ENCODE data around the gene DNASE1L1. TPM values are rescaled to one million over a fixed set of nuclear protein-coding genes. Genes with fewer than 3 reads are reported as not detected.

The DNASE1L1 gene
- total and polyA plus RNA-seq, 4 experiments from 2014 or later = 14.0 to 26.3 (median 20.7) TPM

- H3K4me1 ChIP-seq (ENCODE audit: insufficient read depth, low read length) = peaks cover 12% of the 10 kb centered on the region
- no peak overlapping the region for H3K4me3 ChIP-seq (ENCODE audit: low read length in 2 of 2)
- Mint-ChIP-seq H3K27ac (peak overlapping the region in 6 of 7 donors; percentile 29 to 87 (median 78)), H3K36me3 (peaks cover 3 to 10% of the 10 kb centered on the region in 2 donors), H3K4me1 (peaks cover 3 to 17% (median 7%) of the 10 kb centered on the region in 4 donors), H3K27me3 (no peaks in the 10 kb centered on the region), H3K9me3 (peaks cover 0 to 2% (median 0%) of the 10 kb centered on the region in 8 donors), H3K4me3 (peak overlapping the region in 1 of 8 donors; percentile 48)
- ChIA-PET CTCF (ENCODE audit: partially characterized antibody) (interaction anchor here (1.4 kb wide), 1 partner anchor 149 kb away, joined by 3 read pairs; no protein-coding TSS in a partner anchor), POLR2A (ENCODE audit: partially characterized antibody) (interaction anchor here (3.7 kb wide), 1 partner anchor 14 kb away, joined by 22 read pairs; no protein-coding TSS in a partner anchor)
- H3K9me3 ChIP-seq (ENCODE audit: control insufficient read depth in 1 of 2, low read length in 2 of 2) = no peaks in the 10 kb centered on the region
- H3K27ac ChIP-seq (ENCODE audit: low read depth, low read length) = no peak overlapping the region
- H3K27me3 ChIP-seq (ENCODE audit: insufficient read depth, low read length) = no peaks in the 10 kb centered on the region
- peak in 1 of 5 donors; percentile 13 for DNase-seq
- intact Hi-C loops (cut with micrococcal nuclease) = no loop called here
- no peaks in the 10 kb centered on the region for H3K36me3 ChIP-seq (ENCODE audit: insufficient read depth, low read length)
Observed at GRCh38 chrX:154384284-154384892, 24.7 kb downstream of the DNASE1L1 start.

- peak in 1 of 5 donors; percentile 9 for DNase-seq
- H3K36me3 ChIP-seq (ENCODE audit: insufficient read depth, low read length) = no peaks in the 10 kb centered on the region
- H3K27ac Mint-ChIP-seq = peak overlapping the region in 5 of 7 donors; percentile 22 to 77 (median 63)
- H3K4me3 Mint-ChIP-seq = no peak overlapping the region
- ChIA-PET CTCF (ENCODE audit: partially characterized antibody) (interaction anchor here (1.4 kb wide), 1 partner anchor 150 kb away, joined by 3 read pairs; no protein-coding TSS in a partner anchor), POLR2A (ENCODE audit: partially characterized antibody) (interaction anchor here (0.8 to 3.7 kb wide), 5 partner anchors 10 to 111 kb away, joined by 3 to 22 read pairs (median 4); partner anchors contain the start of genes FLNA and RPL10)
- intact Hi-C loops (cut with micrococcal nuclease) = no loop called here
- peaks cover 12% of the 10 kb centered on the region for H3K4me1 ChIP-seq (ENCODE audit: insufficient read depth, low read length)
- H3K4me3 ChIP-seq (ENCODE audit: low read length in 2 of 2) = no peak overlapping the region
- H3K27me3 Mint-ChIP-seq = no peaks in the 10 kb centered on the region
- peaks cover 0 to 2% (median 0%) of the 10 kb centered on the region in 8 donors for H3K9me3 Mint-ChIP-seq
- H3K9me3 ChIP-seq (ENCODE audit: control insufficient read depth in 1 of 2, low read length in 2 of 2) = no peaks in the 10 kb centered on the region
- peaks cover 3 to 17% (median 9%) of the 10 kb centered on the region in 4 donors for H3K4me1 Mint-ChIP-seq
- H3K27ac ChIP-seq (ENCODE audit: low read depth, low read length) = no peak overlapping the region
- no peaks in the 10 kb centered on the region for H3K27me3 ChIP-seq (ENCODE audit: insufficient read depth, low read length)
- H3K36me3 Mint-ChIP-seq = peaks cover 3 to 13% of the 10 kb centered on the region in 2 donors
Observed at GRCh38 chrX:154383359-154384283, 25.4 kb downstream of the DNASE1L1 start.

DNA sequence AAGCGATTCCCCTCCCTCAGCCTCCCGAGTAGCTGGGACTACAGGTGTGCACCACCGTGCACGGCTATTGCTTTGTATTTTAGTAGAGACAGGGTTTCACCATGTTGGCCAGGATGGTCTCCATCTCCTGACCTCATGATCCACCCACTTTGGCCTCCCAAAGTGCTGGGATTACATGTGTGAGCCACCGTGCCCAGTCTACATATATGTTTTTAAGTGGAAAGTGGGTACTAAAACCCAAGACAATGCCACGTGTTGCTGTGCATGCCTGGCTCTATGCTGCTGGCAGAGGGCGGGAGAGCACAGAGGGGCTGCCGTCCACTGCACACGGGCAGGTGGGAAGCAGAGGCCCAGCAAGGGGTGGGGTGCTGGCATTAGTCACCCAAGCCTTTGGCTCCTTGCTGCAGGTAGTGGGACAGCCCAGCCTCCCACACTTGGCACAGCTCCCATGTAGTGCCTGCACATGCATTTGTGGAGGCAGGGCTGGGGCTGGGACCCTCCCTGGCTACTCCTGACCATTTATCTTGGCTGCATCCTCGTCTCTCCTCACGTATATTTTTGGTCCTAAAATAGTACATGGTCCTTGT lies 26.5 kb downstream of the DNASE1L1 start:
- Mint-ChIP-seq H3K4me3 (peak overlapping the region in 1 of 8 donors; percentile 39), H3K9me3 (peaks cover 0 to 2% (median 0%) of the 10 kb centered on the region in 8 donors), H3K27me3 (no peaks in the 10 kb centered on the region), H3K36me3 (peaks cover 3 to 14% of the 10 kb centered on the region in 2 donors), H3K27ac (peak overlapping the region in 4 of 7 donors; percentile 22 to 95 (median 86)), H3K4me1 (peaks cover 4 to 17% (median 11%) of the 10 kb centered on the region in 4 donors)
- Histone ChIP-seq H3K9me3 (ENCODE audit: control insufficient read depth in 1 of 2, low read length in 2 of 2) (no peaks in the 10 kb centered on the region), H3K4me1 (ENCODE audit: insufficient read depth, low read length) (peaks cover 17% of the 10 kb centered on the region), H3K4me3 (ENCODE audit: low read length in 2 of 2) (no peak overlapping the region), H3K36me3 (ENCODE audit: insufficient read depth, low read length) (no peaks in the 10 kb centered on the region), H3K27ac (ENCODE audit: low read depth, low read length) (no peak overlapping the region), H3K27me3 (ENCODE audit: insufficient read depth, low read length) (no peaks in the 10 kb centered on the region)
- DNase-seq = peak in 1 of 5 donors; percentile 8
- CTCF ChIA-PET (ENCODE audit: partially characterized antibody) = interaction anchor here (1.4 kb wide), 1 partner anchor 151 kb away, joined by 3 read pairs; no protein-coding TSS in a partner anchor
- POLR2A ChIA-PET (ENCODE audit: partially characterized antibody) = interaction anchor here (0.9 to 3.7 kb wide), 7 partner anchors 9 to 55 kb away, joined by 3 to 22 read pairs (median 4); partner anchors contain the start of genes FLNA and RPL10
- intact Hi-C loops (cut with micrococcal nuclease) = no loop called here

DNA sequence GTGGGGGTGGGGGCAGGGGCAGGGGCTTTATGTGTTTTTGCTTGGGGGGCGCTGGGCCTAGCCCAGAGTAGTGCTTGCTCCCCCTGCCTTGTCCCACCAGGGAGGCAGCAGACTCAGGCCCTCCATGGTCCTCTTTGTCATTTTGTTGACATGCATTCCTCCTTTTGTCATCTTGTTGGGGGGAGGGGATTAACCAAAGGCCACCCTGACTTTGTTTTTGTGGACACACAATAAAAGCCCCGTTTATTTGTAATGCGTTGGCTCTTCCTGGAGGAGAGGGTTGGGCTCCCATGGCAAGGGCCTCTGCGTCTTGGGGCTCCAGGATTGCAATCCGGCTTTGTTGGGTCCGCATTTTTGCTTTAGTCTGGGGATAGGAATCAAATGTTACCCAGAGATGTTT lies 27.8 kb downstream of the DNASE1L1 start:
- H3K27ac Mint-ChIP-seq = peak overlapping the region in 3 of 7 donors; percentile 65 to 95 (median 84)
- peaks cover 4 to 17% (median 11%) of the 10 kb centered on the region in 4 donors for H3K4me1 Mint-ChIP-seq
- H3K4me3 Mint-ChIP-seq = peak overlapping the region in 1 of 8 donors; percentile 45
- ChIA-PET CTCF (ENCODE audit: partially characterized antibody) (interaction anchor here (2.5 kb wide), 1 partner anchor 11 kb away, joined by 5 read pairs; no protein-coding TSS in a partner anchor), POLR2A (ENCODE audit: partially characterized antibody) (interaction anchor here (1.0 to 3.7 kb wide), 3 partner anchors 8 to 31 kb away, joined by 3 to 22 read pairs (median 5); no protein-coding TSS in a partner anchor)
- H3K4me1 ChIP-seq (ENCODE audit: insufficient read depth, low read length) = peaks cover 22% of the 10 kb centered on the region
- H3K36me3 ChIP-seq (ENCODE audit: insufficient read depth, low read length) = no peaks in the 10 kb centered on the region
- no peaks in the 10 kb centered on the region for H3K27me3 ChIP-seq (ENCODE audit: insufficient read depth, low read length)
- H3K36me3 Mint-ChIP-seq = peaks cover 3 to 14% of the 10 kb centered on the region in 2 donors
- DNase-seq = peak in 1 of 5 donors; percentile 13
- no peak overlapping the region for H3K4me3 ChIP-seq (ENCODE audit: low read length in 2 of 2)
- H3K9me3 ChIP-seq (ENCODE audit: control insufficient read depth in 1 of 2, low read length in 2 of 2) = no peaks in the 10 kb centered on the region
- H3K27me3 Mint-ChIP-seq = no peaks in the 10 kb centered on the region
- intact Hi-C loops (cut with micrococcal nuclease) = no loop called here
- H3K27ac ChIP-seq (ENCODE audit: low read depth, low read length) = no peak overlapping the region
- H3K9me3 Mint-ChIP-seq = peaks cover 0 to 2% (median 0%) of the 10 kb centered on the region in 8 donors

GRCh38 chrX:154380787-154381186 lies 28.3 kb downstream of the DNASE1L1 start:
- DNase-seq = peak in 1 of 5 donors; percentile 14
- Histone ChIP-seq H3K36me3 (ENCODE audit: insufficient read depth, low read length) (no peaks in the 10 kb centered on the region), H3K27me3 (ENCODE audit: insufficient read depth, low read length) (no peaks in the 10 kb centered on the region), H3K4me3 (ENCODE audit: low read length in 2 of 2) (no peak overlapping the region), H3K4me1 (ENCODE audit: insufficient read depth, low read length) (peaks cover 22% of the 10 kb centered on the region), H3K9me3 (ENCODE audit: control insufficient read depth in 1 of 2, low read length in 2 of 2) (no peaks in the 10 kb centered on the region), H3K27ac (ENCODE audit: low read depth, low read length) (peak overlapping the region; percentile 99)
- Mint-ChIP-seq H3K9me3 (peaks cover 0 to 2% (median 0%) of the 10 kb centered on the region in 8 donors), H3K4me1 (peaks cover 4 to 17% (median 11%) of the 10 kb centered on the region in 4 donors), H3K27ac (peak overlapping the region; percentile 90 to 95 (median 94)), H3K27me3 (no peaks in the 10 kb centered on the region), H3K4me3 (peak overlapping the region; percentile 75 to 91 (median 83)), H3K36me3 (peaks cover 3 to 14% of the 10 kb centered on the region in 2 donors)
- intact Hi-C loops (cut with micrococcal nuclease) = no loop called here
- ChIA-PET POLR2A (ENCODE audit: partially characterized antibody) (interaction anchor here (3.7 kb wide), 1 partner anchor 12 kb away, joined by 36 read pairs; no protein-coding TSS in a partner anchor), CTCF (ENCODE audit: partially characterized antibody) (interaction anchor here (2.5 kb wide), 1 partner anchor 10 kb away, joined by 5 read pairs; no protein-coding TSS in a partner anchor)

GRCh38 chrX:154380153-154380552 lies 28.9 kb downstream of the DNASE1L1 start:
- Mint-ChIP-seq H3K36me3 (peaks cover 3 to 14% of the 10 kb centered on the region in 2 donors), H3K4me3 (peak overlapping the region; percentile 78 to 91 (median 83)), H3K27ac (peak overlapping the region; percentile 90 to 95 (median 94)), H3K4me1 (peaks cover 4 to 19% (median 11%) of the 10 kb centered on the region in 4 donors), H3K27me3 (no peaks in the 10 kb centered on the region), H3K9me3 (peaks cover 0 to 2% (median 0%) of the 10 kb centered on the region in 8 donors)
- H3K4me1 ChIP-seq (ENCODE audit: insufficient read depth, low read length) = peaks cover 22% of the 10 kb centered on the region
- no peaks in the 10 kb centered on the region for H3K9me3 ChIP-seq (ENCODE audit: control insufficient read depth in 1 of 2, low read length in 2 of 2)
- H3K36me3 ChIP-seq (ENCODE audit: insufficient read depth, low read length) = no peaks in the 10 kb centered on the region
- peak overlapping the region; percentile 62 to 66 for H3K4me3 ChIP-seq (ENCODE audit: low read length in 2 of 2)
- ChIA-PET POLR2A (ENCODE audit: partially characterized antibody) (interaction anchor here (1.2 to 3.7 kb wide), 5 partner anchors 9 to 167 kb away, joined by 3 to 36 read pairs (median 7); partner anchors contain the start of gene G6PD), CTCF (ENCODE audit: partially characterized antibody) (interaction anchor here (2.5 kb wide), 1 partner anchor 10 kb away, joined by 5 read pairs; no protein-coding TSS in a partner anchor)
- DNase-seq = no peak
- H3K27ac ChIP-seq (ENCODE audit: low read depth, low read length) = peak overlapping the region; percentile 99
- intact Hi-C loops (cut with micrococcal nuclease) = no loop called here
- H3K27me3 ChIP-seq (ENCODE audit: insufficient read depth, low read length) = no peaks in the 10 kb centered on the region
